HG03064 (cell line): ENCODE measurements around the gene CPA2.
"Not testable (repeated sequence)": the region's sequence is repeated elsewhere in the genome, so short reads cannot be mapped to it uniquely, and the experiment has no call there.

ENCODE experiments used
- ATAC-seq: cut with Tn5 transposase; IDR thresholded peaks from one replicate; pipeline ENCODE4 v1.9.1; 2021; ENCODE audit warnings: low read depth; ENCODE audit not compliant: unreplicated experiment

CPA2 gene

GRCh38 chr7:130303127-130303526, 36.5 kb downstream of the CPA2 start:
- ATAC-seq = no peak

- no peak for ATAC-seq
Measured at GRCh38 chr7:130303551-130303950, 36.9 kb downstream of the CPA2 start.

- ATAC-seq = no peak
Measured at GRCh38 chr7:130303982-130304381, 37.3 kb downstream of the CPA2 start.

- no peak for ATAC-seq
Measured at GRCh38 chr7:130304878-130305277, 38.2 kb downstream of the CPA2 start.

- ATAC-seq = no peak
Measured at GRCh38 chr7:130305433-130306042, 38.9 kb downstream of the CPA2 start.

- ATAC-seq = no peak
Measured at GRCh38 chr7:130309986-130310385, 43.3 kb downstream of the CPA2 start.

DNA sequence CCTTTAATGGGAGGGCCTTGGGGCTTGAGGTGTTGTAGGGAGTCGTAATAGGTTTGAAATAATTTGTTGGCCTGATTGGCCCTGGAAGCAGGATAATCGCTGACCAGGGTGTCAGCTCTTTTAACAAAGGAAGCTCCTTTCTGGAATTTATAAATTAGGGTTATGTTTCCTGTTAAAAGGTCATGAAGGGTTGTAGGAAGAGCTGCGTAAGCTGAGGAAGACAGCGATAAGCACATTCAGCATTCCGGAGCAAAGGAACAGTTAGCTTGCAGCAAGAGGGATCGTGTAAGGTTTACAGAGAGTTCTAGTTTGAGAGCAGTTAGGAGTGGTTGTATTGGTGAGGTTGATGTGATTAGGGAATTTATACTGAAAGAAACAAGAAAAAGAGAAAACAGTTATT, 47.6 kb downstream of the CPA2 start:
- ATAC-seq = no peak

GRCh38 chr7:130319541-130319940, 52.9 kb downstream of the CPA2 start:
- no peak for ATAC-seq

- ATAC-seq = not testable (repeated sequence)
Measured at GRCh38 chr7:130321542-130322229, 55.0 kb downstream of the CPA2 start.

DNA sequence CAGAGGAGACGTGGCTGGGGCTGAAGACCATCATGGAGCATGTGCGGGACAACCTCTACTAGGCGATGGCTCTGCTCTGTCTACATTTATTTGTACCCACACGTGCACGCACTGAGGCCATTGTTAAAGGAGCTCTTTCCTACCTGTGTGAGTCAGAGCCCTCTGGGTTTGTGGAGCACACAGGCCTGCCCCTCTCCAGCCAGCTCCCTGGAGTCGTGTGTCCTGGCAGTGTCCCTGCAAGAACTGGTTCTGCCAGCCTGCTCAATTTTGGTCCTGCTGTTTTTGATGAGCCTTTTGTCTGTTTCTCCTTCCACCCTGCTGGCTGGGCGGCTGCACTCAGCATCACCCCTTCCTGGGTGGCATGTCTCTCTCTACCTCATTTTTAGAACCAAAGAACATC, 56.0 kb downstream of the CPA2 start:
- no peak for ATAC-seq

DNA sequence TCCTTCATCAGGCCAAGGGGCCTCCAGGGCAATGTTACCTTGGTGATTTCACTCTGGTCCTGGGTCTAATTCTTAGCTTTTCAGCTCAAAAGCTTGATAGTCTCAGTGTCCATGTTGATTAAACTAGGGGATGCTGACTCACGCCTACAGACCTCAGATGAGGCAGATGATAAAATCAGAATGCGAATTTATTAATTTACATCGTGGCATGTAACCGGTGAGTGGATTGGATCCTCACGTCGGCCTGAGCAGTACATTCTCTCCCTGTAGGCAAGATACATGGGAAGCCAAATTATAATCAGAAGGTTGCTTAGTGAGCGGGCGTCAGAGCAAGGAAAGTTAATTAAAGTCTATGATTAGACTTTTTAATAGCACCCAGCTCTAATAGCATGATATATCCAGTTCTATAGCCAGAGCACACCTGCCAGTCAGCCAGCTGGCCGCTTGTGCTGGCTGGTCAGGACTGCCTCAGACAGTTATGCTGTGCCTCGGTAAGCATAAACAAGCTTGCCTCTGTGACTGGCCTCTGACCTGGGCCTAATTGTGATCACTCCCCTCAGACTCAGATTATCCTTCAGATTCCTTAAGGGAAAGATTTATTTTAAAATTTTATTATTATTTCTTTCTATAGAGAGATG, 57.8 kb downstream of the CPA2 start:
- no peak for ATAC-seq

GRCh38 chr7:130329681-130330080, 63.0 kb downstream of the CPA2 start:
- ATAC-seq = no peak

GRCh38 chr7:130332259-130333053, 65.8 kb downstream of the CPA2 start:
- no peak for ATAC-seq

DNA sequence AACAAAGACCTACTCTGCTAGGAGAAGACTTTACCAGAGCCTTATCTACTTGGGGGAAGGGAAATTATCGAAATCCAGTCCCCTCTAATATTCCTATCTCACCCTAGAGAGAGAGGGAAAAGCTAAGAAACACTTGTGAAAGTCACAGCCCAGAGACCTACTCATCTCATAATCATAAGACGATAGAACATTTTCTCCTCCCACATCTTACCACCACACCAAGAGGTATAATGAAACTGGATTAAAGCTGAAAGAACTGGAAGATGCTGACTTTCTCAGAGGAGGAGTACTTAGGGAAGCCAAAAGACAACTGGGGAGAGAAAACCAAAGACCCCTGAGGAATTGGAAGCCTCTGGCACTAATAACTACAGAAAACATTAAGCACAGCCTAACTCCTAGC, 67.2 kb downstream of the CPA2 start:
- ATAC-seq = no peak

- no peak for ATAC-seq
Measured at GRCh38 chr7:130334274-130334673, 67.6 kb downstream of the CPA2 start.

- no peak for ATAC-seq
Measured at GRCh38 chr7:130337410-130337971, 70.8 kb downstream of the CPA2 start.

- ATAC-seq = no peak
Measured at GRCh38 chr7:130338233-130338632, 71.6 kb downstream of the CPA2 start.
